CD4-positive, alpha-beta T cell (primary cell): ENCODE measurements around the gene TSPAN18. TPM values are rescaled to one million over a fixed set of nuclear protein-coding genes. Genes with fewer than 3 reads are reported as not detected.

Experiments used
- ATAC-seq: fragments of 200-7000 bp; cut with Tn5 transposase; one replicate; pipeline ENCODE4 v1.10.0; 2022; ENCODE audit warnings: mild to moderate bottlenecking; ENCODE audit not compliant: poor library complexity
- CTCF ChIA-PET: fragments of 350-600 bp; sonication (Branson Sonifier 250); formaldehyde crosslinking; loops from one replicate; lab custom pipeline; 2021; ENCODE audit warnings: antibody characterized with exemption, inconsistent platforms; lab: Charles Lee
- POLR2A ChIA-PET: fragments of 350-600 bp; sonication (Branson Sonifier 250); formaldehyde crosslinking; loops from one replicate; lab custom pipeline; 2021; ENCODE audit warnings: antibody characterized with exemption, inconsistent platforms; lab: Charles Lee
- DNase-seq, 14 experiments: peaks; one replicate each; pipeline ENCODE4 v3.0.0-alpha.2; 2013 to 2020; ENCODE audit warnings: mixed read lengths in 2 of 14
- H3K27ac ChIP-seq, 2 donors: one replicate each; pipeline versions ENCODE4 v1.5.1 to v1.7.0; 2013; ENCODE audit warnings: low read length in 2 of 2, low read depth in 1 of 2, mild to moderate bottlenecking in 1 of 2
- H3K27me3 ChIP-seq, 2 experiments: 1 replicate in 1 of 2; 2 replicates in 1 of 2; pipeline versions ENCODE4 v1.6.1 to v1.7.0; 2013; ENCODE audit warnings: low read length in 2 of 2, control low read depth in 1 of 2, mild to moderate bottlenecking in 1 of 2, moderate library complexity in 1 of 2; ENCODE audit not compliant: insufficient read depth in 2 of 2, control insufficient read depth in 1 of 2
- H3K36me3 ChIP-seq: one replicate; pipeline ENCODE4 v1.6.1; 2013; ENCODE audit warnings: low read length, control low read depth; ENCODE audit not compliant: insufficient read depth
- H3K4me1 ChIP-seq: one replicate; pipeline ENCODE4 v1.6.1; 2013; ENCODE audit warnings: low read length, control low read depth; ENCODE audit not compliant: insufficient read depth
- H3K4me3 ChIP-seq: one replicate; pipeline ENCODE4 v1.5.1; 2013; ENCODE audit warnings: mild to moderate bottlenecking, low read length, moderate library complexity
- H3K9me3 ChIP-seq, 2 experiments: 1 replicate in 1 of 2; 2 replicates in 1 of 2; pipeline versions ENCODE4 v1.6.1 to v1.7.0; 2013; ENCODE audit warnings: low read length in 2 of 2, mild to moderate bottlenecking in 2 of 2, control low read depth in 1 of 2, moderate library complexity in 1 of 2; ENCODE audit not compliant: control insufficient read depth in 1 of 2, insufficient read depth in 1 of 2
- H3K27ac Mint-ChIP-seq: one replicate; pipeline ENCODE4 v1.8.0; 2020; ENCODE audit warnings: mixed read lengths
- H3K27me3 Mint-ChIP-seq: one replicate; pipeline ENCODE4 v1.8.0; 2021; ENCODE audit warnings: mixed read lengths
- H3K36me3 Mint-ChIP-seq: one replicate; pipeline ENCODE4 v1.8.0; 2021; ENCODE audit warnings: low read depth, mixed read lengths
- H3K4me1 Mint-ChIP-seq: one replicate; pipeline ENCODE4 v1.8.0; 2021; ENCODE audit warnings: low read depth, mixed read lengths
- H3K4me3 Mint-ChIP-seq: one replicate; pipeline ENCODE4 v1.8.0; 2020; ENCODE audit warnings: mild to moderate bottlenecking, mixed read lengths
- H3K9me3 Mint-ChIP-seq: one replicate; pipeline ENCODE4 v1.8.0; 2020; ENCODE audit warnings: mixed read lengths
- intact Hi-C, 2 experiments: fragments of 100-400 bp; cut with DNase I in 1 of 2; cut with micrococcal nuclease in 1 of 2; formaldehyde crosslinking; loops; one replicate each; pipeline versions ENCODE4 v1.15.1 to v1.9.0; 2023 to 2025; cut with DNase I, micrococcal nuclease
- total RNA-seq, 174 experiments: library from RNA in 2 of 174; stranded (reverse) in 2 of 174; gene quantifications; one replicate each; pipeline ENCODE4 v1.2.3 and lab custom pipeline; 2021 to 2026
- TF ChIP-seq, protein P1 (sequence below): fragments of 200-600 bp; IDR thresholded peaks from one replicate; pipeline ENCODE4 v1.8.0; 2022; ENCODE audit warnings: antibody characterized with exemption, mild to moderate bottlenecking

Gene TSPAN18
- total RNA-seq, 2 experiments from 2014 or later, result 23.0 to 25.3 TPM

DNA sequence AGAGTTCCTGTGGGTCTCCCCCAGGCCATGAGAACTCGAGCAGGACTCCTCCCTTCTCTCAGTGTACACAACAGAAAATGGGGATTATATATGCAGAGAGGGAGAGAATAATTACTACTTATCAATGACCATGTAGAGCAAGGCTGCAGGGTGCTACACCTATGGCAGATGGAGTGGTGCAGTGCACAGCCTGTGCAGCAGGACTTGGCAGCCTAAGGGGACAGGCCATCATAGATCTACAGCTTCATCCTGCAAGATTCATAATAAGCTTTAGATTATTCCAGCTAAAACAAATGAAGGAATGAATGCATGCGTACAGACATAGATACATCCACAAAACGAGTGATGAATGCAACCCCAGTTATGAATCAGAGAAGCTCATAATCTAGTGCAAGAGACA lies 232.3 kb downstream of the TSPAN18 start:
- Histone ChIP-seq H3K4me1 (peaks cover 4% of the 10 kb centered on the region), H3K27me3 (no peaks in the 10 kb centered on the region), H3K36me3 (no peaks in the 10 kb centered on the region), H3K9me3 (no peaks in the 10 kb centered on the region), H3K4me3 (no peak overlapping the region), H3K27ac (no peak overlapping the region)
- POLR2A ChIA-PET, result no interaction called here
- H3K27me3 Mint-ChIP-seq, result no peaks in the 10 kb centered on the region
- H3K27ac Mint-ChIP-seq, result no peak overlapping the region
- no peaks in the 10 kb centered on the region for H3K36me3 Mint-ChIP-seq
- CTCF ChIA-PET, result interaction anchor here (1.5 kb wide), 1 partner anchor 145 kb away, joined by 4 read pairs; no protein-coding TSS in a partner anchor
- DNase-seq (no peak), ATAC-seq (no peak)
- TF ChIP-seq, protein P1, sequence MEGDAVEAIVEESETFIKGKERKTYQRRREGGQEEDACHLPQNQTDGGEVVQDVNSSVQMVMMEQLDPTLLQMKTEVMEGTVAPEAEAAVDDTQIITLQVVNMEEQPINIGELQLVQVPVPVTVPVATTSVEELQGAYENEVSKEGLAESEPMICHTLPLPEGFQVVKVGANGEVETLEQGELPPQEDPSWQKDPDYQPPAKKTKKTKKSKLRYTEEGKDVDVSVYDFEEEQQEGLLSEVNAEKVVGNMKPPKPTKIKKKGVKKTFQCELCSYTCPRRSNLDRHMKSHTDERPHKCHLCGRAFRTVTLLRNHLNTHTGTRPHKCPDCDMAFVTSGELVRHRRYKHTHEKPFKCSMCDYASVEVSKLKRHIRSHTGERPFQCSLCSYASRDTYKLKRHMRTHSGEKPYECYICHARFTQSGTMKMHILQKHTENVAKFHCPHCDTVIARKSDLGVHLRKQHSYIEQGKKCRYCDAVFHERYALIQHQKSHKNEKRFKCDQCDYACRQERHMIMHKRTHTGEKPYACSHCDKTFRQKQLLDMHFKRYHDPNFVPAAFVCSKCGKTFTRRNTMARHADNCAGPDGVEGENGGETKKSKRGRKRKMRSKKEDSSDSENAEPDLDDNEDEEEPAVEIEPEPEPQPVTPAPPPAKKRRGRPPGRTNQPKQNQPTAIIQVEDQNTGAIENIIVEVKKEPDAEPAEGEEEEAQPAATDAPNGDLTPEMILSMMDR, result no peak
- H3K4me3 Mint-ChIP-seq, result no peak overlapping the region
- no peaks in the 10 kb centered on the region for H3K9me3 Mint-ChIP-seq
- intact Hi-C loops, result no loop called here
- no peaks in the 10 kb centered on the region for H3K4me1 Mint-ChIP-seq

DNA sequence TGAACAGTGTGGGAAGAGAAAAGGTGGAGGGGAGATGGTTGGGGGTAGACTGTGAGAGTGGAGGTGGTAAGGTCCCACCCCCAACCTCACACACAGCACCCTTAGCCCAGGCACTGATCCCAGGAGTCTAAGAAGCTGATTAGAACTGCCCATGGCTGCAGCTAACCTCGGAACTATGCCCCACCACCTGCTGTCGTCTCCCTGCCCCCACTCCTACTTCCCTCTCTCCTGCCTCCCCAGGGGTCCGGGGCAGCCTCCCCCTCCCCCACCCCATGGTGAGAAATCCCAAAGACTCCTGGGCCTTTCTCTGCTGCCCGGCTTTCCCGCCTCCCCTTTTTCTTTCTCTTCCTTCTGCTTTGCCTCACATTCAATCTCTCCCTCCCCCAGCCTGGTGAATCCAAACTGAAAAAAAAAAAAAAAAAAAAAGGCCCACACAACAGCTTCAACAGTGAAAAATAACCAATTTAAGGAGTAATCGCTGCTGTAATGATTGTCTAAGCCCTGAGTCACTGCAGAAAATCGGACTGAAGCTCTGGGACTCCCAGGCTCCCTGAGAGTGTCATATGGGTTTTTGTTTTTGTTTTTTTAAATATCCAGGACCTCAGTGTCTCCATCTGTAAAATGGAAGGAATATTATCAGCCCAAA lies 233.6 kb downstream of the TSPAN18 start:
- Mint-ChIP-seq H3K36me3 (no peaks in the 10 kb centered on the region), H3K27ac (no peak overlapping the region), H3K27me3 (no peaks in the 10 kb centered on the region), H3K9me3 (no peaks in the 10 kb centered on the region), H3K4me3 (no peak overlapping the region), H3K4me1 (no peaks in the 10 kb centered on the region)
- ATAC-seq, result no peak
- Histone ChIP-seq H3K4me3 (no peak overlapping the region), H3K36me3 (no peaks in the 10 kb centered on the region), H3K27ac (no peak overlapping the region), H3K4me1 (no peaks in the 10 kb centered on the region), H3K27me3 (no peaks in the 10 kb centered on the region), H3K9me3 (no peaks in the 10 kb centered on the region)
- DNase-seq, result no peak
- ChIA-PET CTCF (interaction anchor here (0.9 kb wide), 1 partner anchor 24 kb away, joined by 3 read pairs; no protein-coding TSS in a partner anchor), POLR2A (no interaction called here)
- intact Hi-C loops, result no loop called here
- TF ChIP-seq, protein P1, result no peak

DNA sequence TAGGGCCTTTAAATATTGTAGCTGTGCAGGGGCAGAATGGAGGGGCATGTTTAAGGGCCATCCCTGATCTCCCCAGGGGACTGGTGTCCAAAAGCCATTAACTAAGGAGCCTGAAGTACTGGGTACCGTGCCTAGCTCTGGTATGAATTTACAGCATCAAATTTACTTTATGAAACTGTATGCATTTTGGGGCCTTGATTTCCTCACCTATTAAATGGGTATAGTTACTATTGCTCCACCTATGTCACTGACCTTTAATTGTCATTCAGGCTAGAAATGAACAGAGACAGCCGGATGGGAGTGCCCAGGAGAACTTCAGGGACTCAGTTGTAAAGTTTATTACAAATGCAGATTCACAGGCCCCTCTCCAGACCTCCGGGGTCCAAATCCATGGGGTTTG lies 235.7 kb downstream of the TSPAN18 start:
- Histone ChIP-seq H3K9me3 (no peaks in the 10 kb centered on the region), H3K27me3 (no peaks in the 10 kb centered on the region), H3K4me3 (no peak overlapping the region), H3K4me1 (no peaks in the 10 kb centered on the region), H3K27ac (no peak overlapping the region), H3K36me3 (no peaks in the 10 kb centered on the region)
- H3K27me3 Mint-ChIP-seq, result no peaks in the 10 kb centered on the region
- CTCF ChIA-PET, result interaction anchor here (1.2 kb wide), 1 partner anchor 26 kb away, joined by 4 read pairs; no protein-coding TSS in a partner anchor
- no peak overlapping the region for H3K27ac Mint-ChIP-seq
- POLR2A ChIA-PET, result no interaction called here
- H3K4me3 Mint-ChIP-seq, result no peak overlapping the region
- DNase-seq (no peak), ATAC-seq (no peak)
- no peaks in the 10 kb centered on the region for H3K9me3 Mint-ChIP-seq
- TF ChIP-seq, protein P1, result no peak
- H3K4me1 Mint-ChIP-seq, result no peaks in the 10 kb centered on the region
- intact Hi-C loops, result no loop called here
- H3K36me3 Mint-ChIP-seq, result no peaks in the 10 kb centered on the region
